Stomach (tissue), 9 donors: ENCODE data around the gene SIRPA. TPM values are rescaled to one million over a fixed set of nuclear protein-coding genes. Genes with fewer than 3 reads are reported as not detected.

Source experiments
- DNase-seq, 2 donors: peaks; one replicate each; pipeline versions ENCODE4 v3.0.0 to v3.0.0-alpha.2; 2013 to 2019
- H3K27ac ChIP-seq, 5 donors: fragments of 200-600 bp in 4 of 5; sonication (generic) in 4 of 5; one replicate each; pipeline ENCODE4 v1.5.1; 2013 to 2019; ENCODE audit warnings: mild to moderate bottlenecking in 1 of 5, moderate library complexity in 1 of 5
- H3K27me3 ChIP-seq, 3 donors: fragments of 200-600 bp; sonication (generic); one replicate each; pipeline ENCODE4 v1.5.1; 2017 to 2019; ENCODE audit warnings: mixed run types in 1 of 3
- H3K36me3 ChIP-seq, 4 donors: fragments of 200-600 bp; sonication (generic); 1 replicate in 3 of 4; 2 replicates in 1 of 4; pipeline ENCODE4 v1.5.1; 2016 to 2019
- H3K4me1 ChIP-seq, 4 donors: fragments of 200-600 bp; sonication (generic); one replicate each; pipeline ENCODE4 v1.5.1; 2016 to 2019
- H3K4me3 ChIP-seq, 4 donors: fragments of 200-600 bp; sonication (generic) in 3 of 4; one replicate each; pipeline ENCODE4 v1.5.1; 2016 to 2019; ENCODE audit warnings: mild to moderate bottlenecking in 1 of 4
- H3K9me3 ChIP-seq, 4 donors: fragments of 200-600 bp; sonication (generic); one replicate each; pipeline ENCODE4 v1.5.1; 2016 to 2019
- CTCF ChIP-seq, 7 experiments: fragments of 450-650 bp in 4 of 7; fragments of 200-600 bp in 3 of 7; sonication (generic) in 3 of 7; IDR thresholded peaks; one replicate each; pipeline ENCODE4 v1.5.1; 2016 to 2019; ENCODE audit warnings: antibody characterized with exemption in 7 of 7, control low read depth in 2 of 7, mild to moderate bottlenecking in 1 of 7
- EP300 ChIP-seq: sonication (generic); formaldehyde crosslinking; IDR thresholded peaks from one replicate; pipeline ENCODE4 v1.6.1; 2017; ENCODE audit warnings: antibody characterized with exemption
- POLR2A ChIP-seq, 4 donors: fragments of 450-650 bp; IDR thresholded peaks; one replicate each; pipeline ENCODE4 v1.6.1; 2016; ENCODE audit warnings: antibody characterized with exemption in 4 of 4, control low read depth in 2 of 4, mild to moderate bottlenecking in 1 of 4, moderate library complexity in 1 of 4
- POLR2AphosphoS5 ChIP-seq, 3 donors: sonication (generic); formaldehyde crosslinking; IDR thresholded peaks; one replicate each; pipeline ENCODE4 v1.6.1; 2016; ENCODE audit warnings: antibody characterized with exemption in 3 of 3
- WGBS, 5 donors: extraction: QIAGEN DNeasy Blood & Tissue Kit in 3 of 5; methylation state at CpG; one replicate each; pipeline versions ENCODE4 v1.1.5 to v1.1.7; 2013 to 2018; 5-methylcytosine and 5-hydroxymethylcytosine counted together
- intact Hi-C: fragments of 100-400 bp; cut with DNase I; formaldehyde crosslinking; loops from one replicate; pipeline ENCODE4 v1.15.1; 2023; ENCODE audit warnings: low total_unique reads
- polyA plus RNA-seq, 3 donors: library from polyadenylated mRNA; stranded (reverse); fragments of 200-250 nt; gene quantifications; one replicate each; pipeline ENCODE4 v1.2.3, GENCODE V29; 2013
- total RNA-seq, 5 donors: library from RNA; depleted of rRNA; stranded (reverse); fragments of >200 nt; gene quantifications; one replicate each; pipeline versions ENCODE4 v1.1.0 to v1.2.3, GENCODE V29; 2014 to 2016
- donor health status: healthy with polysubstance abuse.
- donor health status: Bipolar disorder and iron deficiency.
- donor health status: healthy.

Gene SIRPA
- total and polyA plus RNA-seq, 8 donors, result 0.29 to 35.5 (median 7.8) TPM

DNA sequence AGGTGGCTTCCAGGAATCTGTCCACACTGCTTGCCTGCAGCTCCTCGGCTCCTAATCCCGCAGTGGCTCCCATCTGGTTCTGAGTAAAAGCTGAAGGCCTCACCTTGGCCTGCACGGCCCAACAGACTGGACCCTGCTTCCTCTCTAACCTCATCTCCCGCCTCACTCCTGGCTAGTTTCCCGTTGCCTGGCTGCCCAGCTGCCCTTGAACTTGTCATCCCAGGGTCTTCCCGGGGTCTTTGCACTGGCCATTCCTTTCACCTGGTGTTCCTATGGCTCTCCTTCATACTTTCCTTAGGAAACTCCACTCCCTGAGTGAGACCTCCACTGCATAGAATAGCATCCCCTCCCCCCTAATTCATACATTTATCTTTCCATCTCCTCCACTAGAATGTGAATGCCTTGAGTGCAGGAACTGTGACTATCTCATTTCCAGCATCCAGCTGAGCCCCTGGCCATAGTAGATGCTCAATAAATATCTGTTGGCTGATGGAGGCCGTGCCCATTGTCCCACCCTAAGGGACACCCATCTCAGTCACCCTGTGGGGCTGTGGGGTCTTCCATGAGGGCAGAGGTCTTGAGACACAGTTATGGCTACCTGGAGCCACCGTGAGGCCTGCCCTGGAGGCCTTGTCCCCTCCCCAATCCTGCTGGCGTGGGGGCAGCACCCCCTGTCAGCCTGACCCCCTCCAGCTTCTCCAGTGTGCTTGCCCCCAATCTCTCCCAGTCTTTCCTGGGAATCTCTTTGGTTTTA lies 9.1 kb upstream of the SIRPA start:
- no peak overlapping the region for H3K27ac ChIP-seq
- no peak for DNase-seq
- WGBS, 5 donors, result 71 to 78% (median 75%) methylated on average over 9 of the region's 9 CpGs
- peaks cover 0 to 14% (median 0%) of the 10 kb centered on the region in 3 donors for H3K27me3 ChIP-seq
- no peak for TF ChIP-seq EP300
- no peak for TF ChIP-seq POLR2A (IDR thresholded peaks at IDR 0.05)
- no peak for TF ChIP-seq CTCF (IDR thresholded peaks at IDR 0.05)
- no peak for TF ChIP-seq POLR2AphosphoS5 (IDR thresholded peaks at IDR 0.05)
- H3K36me3 ChIP-seq, result no peaks in the 10 kb centered on the region
- no peak overlapping the region for H3K4me3 ChIP-seq
- H3K4me1 ChIP-seq, result peaks cover 0 to 37% (median 13%) of the 10 kb centered on the region in 4 donors
- intact Hi-C loops, result no loop called here
- no peaks in the 10 kb centered on the region for H3K9me3 ChIP-seq

DNA sequence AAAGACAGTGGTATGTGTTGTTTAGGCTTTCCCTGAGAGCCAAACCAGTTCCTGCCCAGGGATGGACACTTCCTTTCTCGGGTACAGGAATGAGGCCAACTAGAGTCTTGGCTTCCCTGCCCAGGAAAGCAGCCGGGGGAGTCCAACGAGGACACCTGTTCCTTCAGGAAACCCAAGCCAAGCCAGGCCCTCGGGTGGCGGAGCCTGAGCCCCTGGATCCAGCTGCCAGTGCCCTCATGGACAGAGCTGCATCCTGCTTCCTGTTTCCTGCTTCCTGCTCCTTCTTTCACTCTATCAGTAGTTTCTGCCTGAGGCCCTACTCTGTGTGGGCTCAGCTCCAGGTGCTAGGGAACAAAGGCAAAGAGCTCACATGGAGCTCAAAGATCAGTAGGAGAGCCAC lies 7.9 kb upstream of the SIRPA start:
- no peaks in the 10 kb centered on the region for H3K9me3 ChIP-seq
- peaks cover 0 to 30% (median 9%) of the 10 kb centered on the region in 4 donors for H3K4me1 ChIP-seq
- H3K27ac ChIP-seq, result no peak overlapping the region
- WGBS, 5 donors, result 38 to 55% (median 41%) methylated on average over 5 of the region's 5 CpGs
- intact Hi-C loops, result no loop called here
- no peak for DNase-seq
- peaks cover 0 to 5% (median 0%) of the 10 kb centered on the region in 3 donors for H3K27me3 ChIP-seq
- no peak overlapping the region for H3K4me3 ChIP-seq
- H3K36me3 ChIP-seq, result no peaks in the 10 kb centered on the region
- TF ChIP-seq POLR2AphosphoS5 (IDR thresholded peaks at IDR 0.05) (no peak), CTCF (IDR thresholded peaks at IDR 0.05) (no peak), POLR2A (IDR thresholded peaks at IDR 0.05) (no peak), EP300 (no peak)

DNA sequence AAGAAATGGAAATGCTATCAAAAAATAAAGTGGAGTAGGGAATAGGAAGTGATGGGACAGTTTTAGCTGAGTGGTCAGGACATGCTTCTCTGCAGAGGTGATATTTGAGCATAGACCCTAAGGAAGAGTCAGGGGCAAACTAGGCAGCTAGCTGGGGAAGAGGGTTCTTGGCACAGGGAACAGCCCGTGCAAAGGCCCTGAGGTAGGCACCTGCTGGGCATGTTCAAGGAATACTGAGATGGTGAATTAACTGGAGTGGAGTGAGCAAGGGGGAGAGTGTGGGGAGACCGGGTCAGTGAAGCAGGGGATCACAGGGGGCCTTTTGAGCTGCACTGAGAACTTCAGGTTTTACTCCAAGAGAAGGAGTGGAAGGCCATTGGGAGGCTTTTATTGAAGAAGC lies 7.5 kb upstream of the SIRPA start:
- peaks cover 0 to 32% (median 11%) of the 10 kb centered on the region in 4 donors for H3K4me1 ChIP-seq
- WGBS, 5 donors, result 53 to 87% (median 79%) methylated on average over 2 of the region's 2 CpGs
- H3K27me3 ChIP-seq, result peaks cover 0 to 5% (median 0%) of the 10 kb centered on the region in 3 donors
- H3K36me3 ChIP-seq, result no peaks in the 10 kb centered on the region
- no peaks in the 10 kb centered on the region for H3K9me3 ChIP-seq
- no peak for DNase-seq
- no peak overlapping the region for H3K27ac ChIP-seq
- intact Hi-C loops, result no loop called here
- TF ChIP-seq POLR2AphosphoS5 (IDR thresholded peaks at IDR 0.05), result no peak
- no peak for TF ChIP-seq CTCF (IDR thresholded peaks at IDR 0.05)
- TF ChIP-seq POLR2A (IDR thresholded peaks at IDR 0.05), result no peak
- no peak for TF ChIP-seq EP300
- H3K4me3 ChIP-seq, result no peak overlapping the region

DNA sequence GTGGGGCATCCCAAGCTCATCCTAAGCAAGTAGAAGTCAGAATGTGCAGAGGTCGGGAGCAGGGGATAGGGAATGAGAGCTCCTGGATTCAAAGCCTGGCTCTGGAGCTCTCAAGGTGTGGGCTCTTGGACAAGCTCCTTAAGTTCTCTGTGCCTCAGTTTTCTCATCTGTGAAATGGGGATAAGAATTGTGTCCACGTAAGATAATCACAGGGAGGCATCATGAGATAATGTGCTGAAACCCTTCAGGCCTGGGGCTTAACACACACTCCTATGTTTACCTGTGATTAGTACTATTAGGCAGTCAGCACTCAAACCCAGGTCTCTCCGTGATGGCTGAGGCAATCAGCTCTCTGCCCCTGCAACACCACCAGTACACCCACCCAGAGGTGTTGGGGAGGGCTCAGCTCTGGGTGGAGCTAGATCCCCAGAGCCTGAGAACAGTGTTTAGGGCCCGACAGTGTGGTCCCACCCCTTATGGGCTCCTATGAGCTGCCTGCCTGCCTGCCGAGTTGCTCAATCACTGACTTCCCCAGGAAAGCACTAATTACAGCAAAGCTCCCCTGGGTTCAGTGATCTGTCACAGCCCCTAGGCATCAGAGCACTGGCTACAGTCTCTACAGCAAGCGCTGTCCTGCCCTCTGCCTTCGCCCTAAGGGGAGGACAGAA lies 6.3 kb upstream of the SIRPA start:
- Histone ChIP-seq H3K9me3 (no peaks in the 10 kb centered on the region), H3K4me1 (peaks cover 0 to 37% (median 16%) of the 10 kb centered on the region in 4 donors), H3K4me3 (no peak overlapping the region), H3K27me3 (peaks cover 0 to 5% (median 0%) of the 10 kb centered on the region in 3 donors), H3K27ac (peak overlapping the region in 1 of 5 donors; percentile 26), H3K36me3 (no peaks in the 10 kb centered on the region)
- TF ChIP-seq EP300, result no peak
- TF ChIP-seq POLR2AphosphoS5 (IDR thresholded peaks at IDR 0.05), result no peak
- no peak for TF ChIP-seq POLR2A (IDR thresholded peaks at IDR 0.05)
- intact Hi-C loops, result no loop called here
- DNase-seq, result no peak
- 51 to 83% (median 59%) methylated on average over 2 to 7 of the region's 7 CpGs for WGBS, 5 donors
